Measurements from ENCODE around the gene DEGS2.

- TF ChIP-seq EZH2 (IDR thresholded peaks at IDR 0.05; ENCODE audit: borderline replicate concordance, insufficient read depth, low read depth, low read length, poor library complexity, severe bottlenecking) = no peak
- TF ChIP-seq CTCF (IDR thresholded peaks at IDR 0.05) = no peak
Observed at GRCh38 chr14:100188392-100189030, 29.1 kb upstream of the DEGS2 start.

Data from B cell (primary cell).